H9 (cell line): ENCODE data around the gene PTPRN2. TPM values are rescaled to one million over a fixed set of nuclear protein-coding genes. Genes with fewer than 3 reads are reported as not detected.

ENCODE experiments used
- DNase-seq: peaks from one replicate; pipeline ENCODE4 v3.0.0-alpha.2; 2017
- H2AFZ ChIP-seq: one replicate; pipeline ENCODE4 v1.6.1; 2013; ENCODE audit warnings: mild to moderate bottlenecking, low read length, control low read depth, moderate library complexity
- H2AK5ac ChIP-seq: 2 replicates; pipeline ENCODE4 v1.6.1; 2013; ENCODE audit warnings: low read length, control low read depth, mixed read lengths; ENCODE audit not compliant: insufficient read length
- H2BK120ac ChIP-seq: one replicate; pipeline ENCODE4 v1.6.1; 2013; ENCODE audit warnings: low read depth, mild to moderate bottlenecking, low read length, control low read depth, inconsistent platforms; ENCODE audit not compliant: poor library complexity, severe bottlenecking
- H2BK12ac ChIP-seq: 2 replicates; pipeline ENCODE4 v1.6.1; 2013; ENCODE audit warnings: low read length, control low read depth, mixed read lengths, low read depth; ENCODE audit not compliant: insufficient read length
- H2BK15ac ChIP-seq: 2 replicates; pipeline ENCODE4 v1.6.1; 2013; ENCODE audit warnings: low read depth, low read length, control low read depth
- H2BK20ac ChIP-seq: one replicate; pipeline ENCODE4 v1.6.1; 2013; ENCODE audit warnings: low read depth, mild to moderate bottlenecking, low read length, control low read depth, inconsistent platforms; ENCODE audit not compliant: poor library complexity, severe bottlenecking
- H2BK5ac ChIP-seq: 2 replicates; pipeline ENCODE4 v1.6.1; 2013; ENCODE audit warnings: low read length, control low read depth, mixed read lengths; ENCODE audit not compliant: insufficient read length
- H3K14ac ChIP-seq: 2 replicates; pipeline ENCODE4 v1.6.1; 2013; ENCODE audit warnings: low read length, control low read depth; ENCODE audit not compliant: insufficient read depth
- H3K18ac ChIP-seq: 2 replicates; pipeline ENCODE4 v1.6.1; 2013; ENCODE audit warnings: low read depth, mild to moderate bottlenecking, mixed read lengths, low read length, control low read depth; ENCODE audit not compliant: insufficient read length
- H3K23ac ChIP-seq: 2 replicates; pipeline ENCODE4 v1.6.1; 2013; ENCODE audit warnings: low read length, control low read depth, mixed read lengths, low read depth; ENCODE audit not compliant: insufficient read length
- H3K23me2 ChIP-seq: 2 replicates; pipeline ENCODE4 v1.6.1; 2013; ENCODE audit warnings: low read depth, mild to moderate bottlenecking, mixed read lengths, low read length, control low read depth; ENCODE audit not compliant: insufficient read length, poor library complexity, severe bottlenecking
- H3K27ac ChIP-seq: 2 replicates; pipeline ENCODE4 v1.5.1; 2013; ENCODE audit warnings: low read length, control low read depth, mixed read lengths, low read depth; ENCODE audit not compliant: insufficient read length
- H3K27me3 ChIP-seq: 2 replicates; pipeline ENCODE4 v1.6.1; 2013; ENCODE audit warnings: low read length, control low read depth, inconsistent platforms; ENCODE audit not compliant: insufficient read depth
- H3K4ac ChIP-seq: 2 replicates; pipeline ENCODE4 v1.6.1; 2013; ENCODE audit warnings: low read depth, mild to moderate bottlenecking, control low read depth, inconsistent platforms, low read length, moderate library complexity
- H3K4me1 ChIP-seq: 2 replicates; pipeline ENCODE4 v1.6.1; 2013; ENCODE audit warnings: low read length, control low read depth, inconsistent platforms; ENCODE audit not compliant: insufficient read depth
- H3K4me2 ChIP-seq: 2 replicates; pipeline ENCODE4 v1.6.1; 2013; ENCODE audit warnings: low read length, control low read depth, mixed read lengths; ENCODE audit not compliant: insufficient read length, insufficient read depth
- H3K56ac ChIP-seq: 2 replicates; pipeline ENCODE4 v1.6.1; 2013; ENCODE audit warnings: low read depth, mild to moderate bottlenecking, mixed read lengths, low read length, control low read depth; ENCODE audit not compliant: insufficient read length
- H3K79me1 ChIP-seq: 2 replicates; pipeline ENCODE4 v1.6.1; 2013; ENCODE audit warnings: low read depth, mild to moderate bottlenecking, moderate library complexity, low read length, control low read depth, inconsistent platforms; ENCODE audit not compliant: insufficient read depth, poor library complexity, severe bottlenecking
- H3K79me2 ChIP-seq: 2 replicates; pipeline ENCODE4 v1.6.1; 2013; ENCODE audit warnings: low read length, control low read depth, inconsistent platforms; ENCODE audit not compliant: insufficient read depth
- H3K9ac ChIP-seq: 2 replicates; pipeline ENCODE4 v1.6.1; 2013; ENCODE audit warnings: low read length, control low read depth, mixed read lengths; ENCODE audit not compliant: insufficient read length; ENCODE audit errors: extremely low read depth
- H3K9me3 ChIP-seq: one replicate; pipeline ENCODE4 v1.6.1; 2013; ENCODE audit warnings: low read depth, low read length, inconsistent platforms; ENCODE audit not compliant: control insufficient read depth
- H3T11ph ChIP-seq: one replicate; pipeline ENCODE4 v1.6.1; 2013; ENCODE audit warnings: mild to moderate bottlenecking, low read length, control low read depth, inconsistent platforms
- H4K20me1 ChIP-seq: one replicate; pipeline ENCODE4 v1.6.1; 2013; ENCODE audit not compliant: control insufficient read depth, insufficient read length, insufficient read depth
- H4K5ac ChIP-seq: 2 replicates; pipeline ENCODE4 v1.6.1; 2013; ENCODE audit warnings: low read depth, mild to moderate bottlenecking, mixed read lengths, low read length, control low read depth; ENCODE audit not compliant: insufficient read length
- H4K8ac ChIP-seq: replicated peaks from 2 replicates; pipeline ENCODE4 v1.6.1; 2013; ENCODE audit warnings: low read length, control low read depth, mixed read lengths, low read depth; ENCODE audit not compliant: insufficient read length
- H4K91ac ChIP-seq: 2 replicates; pipeline ENCODE4 v1.6.1; 2013; ENCODE audit warnings: low read depth, mild to moderate bottlenecking, moderate library complexity, mixed read lengths, low read length, control low read depth; ENCODE audit not compliant: insufficient read length
- H3K27ac Mint-ChIP-seq, 3 experiments: 2 replicates in 2 of 3; 3 replicates in 1 of 3; pipeline ENCODE4 v1.8.0; 2020 to 2021; ENCODE audit warnings: mixed read lengths in 3 of 3, mild to moderate bottlenecking in 1 of 3, moderate library complexity in 1 of 3
- H3K27me3 Mint-ChIP-seq: 2 replicates; pipeline ENCODE4 v1.8.0; 2021; ENCODE audit warnings: low read depth, mild to moderate bottlenecking, moderate library complexity, mixed read lengths
- H3K36me3 Mint-ChIP-seq, 3 experiments: 2 replicates in 2 of 3; 3 replicates in 1 of 3; pipeline ENCODE4 v1.8.0; 2020 to 2021; ENCODE audit warnings: low read depth in 3 of 3, mixed read lengths in 3 of 3; ENCODE audit not compliant: insufficient read depth in 1 of 3
- H3K4me1 Mint-ChIP-seq, 2 experiments: 2 replicates each; pipeline ENCODE4 v1.8.0; 2020; ENCODE audit warnings: mixed read lengths in 2 of 2
- H3K4me3 Mint-ChIP-seq, 2 experiments: 2 replicates in 1 of 2; 3 replicates in 1 of 2; pipeline ENCODE4 v1.8.0; 2020 to 2021; ENCODE audit warnings: mild to moderate bottlenecking in 2 of 2, mixed read lengths in 2 of 2, moderate library complexity in 1 of 2
- H3K9me3 Mint-ChIP-seq, 2 experiments: 2 replicates in 1 of 2; 3 replicates in 1 of 2; pipeline ENCODE4 v1.8.0; 2020; ENCODE audit warnings: mild to moderate bottlenecking in 2 of 2, mixed read lengths in 2 of 2, moderate library complexity in 1 of 2
- CTCF ChIP-seq: fragments of 200-600 bp; sonication (generic); conservative IDR thresholded peaks from 3 replicates; pipeline ENCODE4 v1.8.0; 2021; ENCODE audit warnings: antibody characterized with exemption, mild to moderate bottlenecking
- WGBS: extraction: QIAGEN DNeasy Blood & Tissue Kit; methylation state at CpG from one replicate; pipeline ENCODE4 v1.1.7; 2013; ENCODE audit warnings: missing lambda C conversion rate, low lambda C conversion rate, mixed read lengths; ENCODE audit not compliant: insufficient read length; ENCODE audit errors: extremely low coverage; 5-methylcytosine and 5-hydroxymethylcytosine counted together
- total RNA-seq: library from RNA; stranded (reverse); gene quantifications from 2 replicates; pipeline ENCODE4 v1.2.1, GENCODE V29; 2021

The PTPRN2 gene
- total RNA-seq, 1 experiment from 2014 or later: 5.2 TPM

GRCh38 chr7:157523371-157523765 is 1064.3 kb downstream of the PTPRN2 start:
- no peak overlapping the region for H3K27ac ChIP-seq
- no peaks in the 10 kb centered on the region for H3K79me2 ChIP-seq
- Mint-ChIP-seq H3K36me3 (no peaks in the 10 kb centered on the region; a peak in 1 of 7 replicates), H3K9me3 (no peaks in the 10 kb centered on the region; a peak in 3 of 5 replicates), H3K4me3 (no peak overlapping the region), H3K4me1 (peaks cover 0 to 8% of the 10 kb centered on the region in 2 experiments; a peak in 2 of 4 replicates), H3K27ac (no peak overlapping the region), H3K27me3 (peaks cover 71% of the 10 kb centered on the region)
- H3K27me3 ChIP-seq: no peaks in the 10 kb centered on the region
- H3K4me1 ChIP-seq: no peaks in the 10 kb centered on the region
- no peak overlapping the region for H3T11ph ChIP-seq
- no peak overlapping the region for H2BK15ac ChIP-seq
- H2AFZ ChIP-seq: no peak overlapping the region
- no peak overlapping the region for H2BK120ac ChIP-seq
- no peaks in the 10 kb centered on the region for H4K20me1 ChIP-seq
- no peaks in the 10 kb centered on the region for H3K23me2 ChIP-seq
- H3K4me2 ChIP-seq: no peak overlapping the region
- no peak overlapping the region for H3K18ac ChIP-seq
- H2BK20ac ChIP-seq: no peak overlapping the region
- H3K14ac ChIP-seq: no peak overlapping the region
- no peak overlapping the region for H2AK5ac ChIP-seq
- H4K91ac ChIP-seq: no peak overlapping the region
- H3K79me1 ChIP-seq: no peaks in the 10 kb centered on the region
- no peak for DNase-seq
- H4K5ac ChIP-seq: no peak overlapping the region
- no peaks in the 10 kb centered on the region for H3K9me3 ChIP-seq
- WGBS: no CpG with 5 or more reads among the region's 13 CpGs
- no peak overlapping the region for H3K4ac ChIP-seq
- no peak for TF ChIP-seq CTCF
- no peak overlapping the region for H3K9ac ChIP-seq
- H3K56ac ChIP-seq: no peak overlapping the region
- H2BK5ac ChIP-seq: no peak overlapping the region
- no peak overlapping the region for H2BK12ac ChIP-seq
- no peak overlapping the region for H4K8ac ChIP-seq
- no peak overlapping the region for H3K23ac ChIP-seq
